WTC11 (cell line): ENCODE measurements around the gene ASS1. TPM values are rescaled to one million over a fixed set of nuclear protein-coding genes. Genes with fewer than 3 reads are reported as not detected.

ENCODE experiments used
- ATAC-seq: fragments of 200-7000 bp; cut with Tn5 transposase; 2 replicates; pipeline ENCODE4 v1.10.0; 2021; ENCODE audit warnings: mild to moderate bottlenecking, moderate library complexity
- CTCF ChIA-PET: fragments of 300-600 bp; sonication (Branson Sonifier 250); formaldehyde crosslinking; loops from one replicate; lab custom pipeline; 2021; ENCODE audit warnings: antibody characterized with exemption; lab: Charles Lee
- POLR2A ChIA-PET: fragments of 350-600 bp; sonication (Branson Sonifier 250); formaldehyde crosslinking; loops from one replicate; lab custom pipeline; 2021; ENCODE audit warnings: antibody characterized with exemption; lab: Charles Lee
- DNase-seq: peaks from one replicate; pipeline ENCODE4 v3.0.0; 2021; ENCODE audit warnings: low spot score
- H3K27ac Mint-ChIP-seq: 2 replicates; pipeline ENCODE4 v1.8.0; 2021; ENCODE audit warnings: mixed read lengths
- H3K27me3 Mint-ChIP-seq: 2 replicates; pipeline ENCODE4 v1.8.0; 2021; ENCODE audit warnings: low read depth, mild to moderate bottlenecking, moderate library complexity, mixed read lengths
- H3K36me3 Mint-ChIP-seq: 2 replicates; pipeline ENCODE4 v1.8.0; 2021; ENCODE audit warnings: mixed read lengths
- H3K4me1 Mint-ChIP-seq: 2 replicates; pipeline ENCODE4 v1.8.0; 2022; ENCODE audit warnings: mixed read lengths
- H3K4me3 Mint-ChIP-seq: 2 replicates; pipeline ENCODE4 v1.8.0; 2021; ENCODE audit warnings: mild to moderate bottlenecking, moderate library complexity, mixed read lengths
- H3K9me3 Mint-ChIP-seq: 2 replicates; pipeline ENCODE4 v1.8.0; 2021; ENCODE audit warnings: mixed read lengths
- AFF4 ChIP-seq: sonication (generic); formaldehyde crosslinking; IDR thresholded peaks from 2 replicates; pipeline ENCODE4 v1.8.1; 2023; ENCODE audit warnings: mild to moderate bottlenecking, missing genetic modification reagents, borderline replicate concordance
- CBFB ChIP-seq: sonication (generic); formaldehyde crosslinking; IDR thresholded peaks from 2 replicates; pipeline ENCODE4 v1.8.1; 2022; ENCODE audit warnings: mild to moderate bottlenecking, low read depth, missing genetic modification reagents
- CTCF ChIP-seq: fragments of 200-600 bp; IDR thresholded peaks from 2 replicates; pipeline ENCODE4 v1.8.0; 2022; ENCODE audit warnings: antibody characterized with exemption
- E2F1 ChIP-seq: sonication (generic); formaldehyde crosslinking; IDR thresholded peaks from 2 replicates; pipeline ENCODE4 v1.8.0; 2022; ENCODE audit warnings: mild to moderate bottlenecking, missing genetic modification reagents
- ESRRA ChIP-seq: sonication (generic); formaldehyde crosslinking; IDR thresholded peaks from 2 replicates; pipeline ENCODE4 v1.8.1; 2022; ENCODE audit warnings: mild to moderate bottlenecking, missing genetic modification reagents, borderline replicate concordance
- ETV6 ChIP-seq: sonication (generic); formaldehyde crosslinking; IDR thresholded peaks from 2 replicates; pipeline ENCODE4 v1.8.1; 2022; ENCODE audit warnings: mild to moderate bottlenecking, missing genetic modification reagents
- GTF2I ChIP-seq: fragments of 250-450 bp; sonication (Bioruptor Pico); conservative IDR thresholded peaks from 2 replicates; pipeline ENCODE4 v1.4.0; 2021; ENCODE audit warnings: mild to moderate bottlenecking
- HMGA2 ChIP-seq: fragments of 250-450 bp; sonication (Bioruptor Pico); IDR thresholded peaks from 2 replicates; pipeline ENCODE4 v1.4.0; 2021; ENCODE audit warnings: mild to moderate bottlenecking, moderate library complexity
- MXD4 ChIP-seq: fragments of 250-450 bp; sonication (Bioruptor Pico); IDR thresholded peaks from 2 replicates; pipeline ENCODE4 v1.8.0; 2021; ENCODE audit warnings: mild to moderate bottlenecking, moderate library complexity, borderline replicate concordance
- NFE2L1 ChIP-seq: sonication (generic); formaldehyde crosslinking; IDR thresholded peaks from 2 replicates; pipeline ENCODE4 v1.8.1; 2023; ENCODE audit warnings: missing genetic modification reagents
- NFYB ChIP-seq: sonication (generic); formaldehyde crosslinking; conservative IDR thresholded peaks from 2 replicates; pipeline ENCODE4 v1.8.0; 2022; ENCODE audit warnings: low read depth, missing genetic modification reagents
- NR2C2 ChIP-seq: sonication (generic); formaldehyde crosslinking; IDR thresholded peaks from 2 replicates; pipeline ENCODE4 v1.8.0; 2022; ENCODE audit warnings: mild to moderate bottlenecking, missing genetic modification reagents
- PRRX2 ChIP-seq: fragments of 250-450 bp; sonication (Bioruptor Pico); IDR thresholded peaks from 2 replicates; pipeline ENCODE4 v1.8.0; 2021; ENCODE audit warnings: mild to moderate bottlenecking
- SP1 ChIP-seq: sonication (generic); formaldehyde crosslinking; conservative IDR thresholded peaks from 2 replicates; pipeline ENCODE4 v1.8.1; 2022; ENCODE audit warnings: missing genetic modification reagents
- TEAD4 ChIP-seq: sonication (generic); formaldehyde crosslinking; IDR thresholded peaks from 2 replicates; pipeline ENCODE4 v1.8.0; 2022; ENCODE audit warnings: mild to moderate bottlenecking, missing genetic modification reagents
- ZMAT4 ChIP-seq: fragments of 250-450 bp; sonication (Bioruptor Pico); IDR thresholded peaks from 2 replicates; pipeline ENCODE4 v1.9.0; 2021; ENCODE audit warnings: mild to moderate bottlenecking
- ZNF121 ChIP-seq: sonication (generic); formaldehyde crosslinking; IDR thresholded peaks from 2 replicates; pipeline ENCODE4 v1.8.0; 2023; ENCODE audit warnings: missing genetic modification reagents
- ZNF281 ChIP-seq: sonication (generic); formaldehyde crosslinking; IDR thresholded peaks from 2 replicates; pipeline ENCODE4 v1.8.0; 2023; ENCODE audit warnings: mild to moderate bottlenecking, missing genetic modification reagents
- ZNF317 ChIP-seq: sonication (generic); formaldehyde crosslinking; IDR thresholded peaks from 2 replicates; pipeline ENCODE4 v1.8.1; 2023; ENCODE audit warnings: low read depth, mild to moderate bottlenecking, moderate library complexity, missing genetic modification reagents, borderline replicate concordance
- ZNF416 ChIP-seq: fragments of 250-450 bp; sonication (Bioruptor Pico); IDR thresholded peaks from 2 replicates; pipeline ENCODE4 v1.9.0; 2021; ENCODE audit warnings: mild to moderate bottlenecking, inconsistent platforms
- ZNF512 ChIP-seq: sonication (generic); formaldehyde crosslinking; IDR thresholded peaks from 2 replicates; pipeline ENCODE4 v1.8.1; 2022; ENCODE audit warnings: missing genetic modification reagents, borderline replicate concordance
- total RNA-seq: library from RNA; stranded (reverse); gene quantifications from 3 replicates; pipeline ENCODE4 v1.2.3, GENCODE V29; 2021

The ASS1 gene
- total RNA-seq, 1 experiment from 2014 or later = 95.7 TPM

GRCh38 chr9:130443456-130443801 is 1.3 kb upstream of the ASS1 start (continued):
- TF ChIP-seq ZNF281 (CRISPR knock-in tag) = no peak
- no peak for TF ChIP-seq NFE2L1 (CRISPR knock-in tag)
- TF ChIP-seq ZNF317 (CRISPR knock-in tag) = no peak
- no peak for TF ChIP-seq HMGA2 (CRISPR knock-in tag)
- no peak for TF ChIP-seq NFYB (CRISPR knock-in tag)
- TF ChIP-seq ESRRA (CRISPR knock-in tag) = no peak
- no peak for TF ChIP-seq AFF4 (CRISPR knock-in tag)
- no peak for TF ChIP-seq ZNF512 (CRISPR knock-in tag)

GRCh38 chr9:130443840-130444492 is 795 bp upstream of the ASS1 start:
- Mint-ChIP-seq H3K27ac (no peak overlapping the region), H3K27me3 (peaks cover 37% of the 10 kb centered on the region), H3K36me3 (peaks cover 9% of the 10 kb centered on the region), H3K4me3 (no peak overlapping the region), H3K9me3 (peaks cover 15% of the 10 kb centered on the region), H3K4me1 (peaks cover 33% of the 10 kb centered on the region)
- ChIA-PET POLR2A (interaction anchor here (0.6 to 1.0 kb wide), 2 partner anchors 80 to 94 kb away, joined by 3 to 4 read pairs; no protein-coding TSS in a partner anchor), CTCF (interaction anchor here (1.8 to 1.9 kb wide), 2 partner anchors 11 to 17 kb away, joined by 7 to 11 read pairs; no protein-coding TSS in a partner anchor)
- ATAC-seq = no peak
- TF ChIP-seq GTF2I (CRISPR knock-in tag) = peak; percentile 75
- no peak for TF ChIP-seq PRRX2 (CRISPR knock-in tag)
- no peak for DNase-seq

GRCh38 chr9:130445268-130445983 is 665 bp downstream of the ASS1 start:
- DNase-seq = no peak
- H3K4me3 Mint-ChIP-seq = peak overlapping the region; percentile 71
- ChIA-PET CTCF (interaction anchor here (0.8 to 2.8 kb wide), 6 partner anchors 8 to 239 kb away, joined by 3 to 25 read pairs (median 4); no protein-coding TSS in a partner anchor), POLR2A (no interaction called here)
- peak; percentile 6 for ATAC-seq
- no peak overlapping the region for H3K27ac Mint-ChIP-seq
- peaks cover 15% of the 10 kb centered on the region for H3K9me3 Mint-ChIP-seq
- H3K36me3 Mint-ChIP-seq = peaks cover 9% of the 10 kb centered on the region
- peaks cover 37% of the 10 kb centered on the region for H3K27me3 Mint-ChIP-seq
- H3K4me1 Mint-ChIP-seq = peaks cover 35% of the 10 kb centered on the region
- TF ChIP-seq CTCF (no peak), E2F1 (CRISPR knock-in tag) (no peak), ETV6 (CRISPR knock-in tag) (no peak), ZNF121 (no peak), ZMAT4 (no peak), TEAD4 (no peak), ZNF416 (CRISPR knock-in tag) (no peak), MXD4 (CRISPR knock-in tag) (no peak), ZNF317 (CRISPR knock-in tag) (no peak), CBFB (CRISPR knock-in tag) (0 out of 2 replicates have a peak, but pooled peaks have one; percentile 43), SP1 (CRISPR knock-in tag) (no peak; the same call in 1 of the 2 replicates), NR2C2 (no peak)
